IPS DF 6.9 (cell line): Measurements from ENCODE around the gene LGI2.

ENCODE experiments used
- DNase-seq: peaks from one replicate; pipeline ENCODE4 v3.0.0-alpha.2; 2013; ENCODE audit warnings: low read depth, low spot score
- H3K27ac ChIP-seq: one replicate; pipeline ENCODE4 v1.5.1; 2013; ENCODE audit warnings: low read length, control low read depth
- H3K27me3 ChIP-seq: 2 replicates; pipeline ENCODE4 v1.6.1; 2013; ENCODE audit warnings: mild to moderate bottlenecking, low read length; ENCODE audit not compliant: control insufficient read depth, insufficient read depth
- H3K36me3 ChIP-seq: 2 replicates; pipeline ENCODE4 v1.6.1; 2013; ENCODE audit warnings: low read length; ENCODE audit not compliant: control insufficient read depth, insufficient read depth
- H3K4me1 ChIP-seq: 2 replicates; pipeline ENCODE4 v1.6.1; 2013; ENCODE audit warnings: low read length; ENCODE audit not compliant: control insufficient read depth, insufficient read depth
- H3K4me3 ChIP-seq: 2 replicates; pipeline ENCODE4 v1.5.1; 2013; ENCODE audit warnings: mild to moderate bottlenecking, low read length
- H3K9me3 ChIP-seq: 2 replicates; pipeline ENCODE4 v1.6.1; 2013; ENCODE audit warnings: low read length, inconsistent platforms; ENCODE audit not compliant: control insufficient read depth, insufficient read depth
- WGBS: extraction: QIAGEN DNeasy Blood & Tissue Kit; methylation state at CpG from one replicate; pipeline ENCODE4 v1.1.7; 2013; ENCODE audit warnings: mixed read lengths, missing lambda C conversion rate; ENCODE audit not compliant: insufficient read length, insufficient coverage; 5-methylcytosine and 5-hydroxymethylcytosine counted together

LGI2 gene

GRCh38 chr4:24980064-24980690 is 50.6 kb downstream of the LGI2 start:
- peak; percentile 57 for DNase-seq
- Histone ChIP-seq H3K4me1 (no peaks in the 10 kb centered on the region), H3K27ac (no peak overlapping the region), H3K9me3 (no peaks in the 10 kb centered on the region), H3K36me3 (no peaks in the 10 kb centered on the region), H3K4me3 (no peak overlapping the region), H3K27me3 (no peaks in the 10 kb centered on the region)
- WGBS = no CpG with 5 or more reads among the region's 17 CpGs

DNA sequence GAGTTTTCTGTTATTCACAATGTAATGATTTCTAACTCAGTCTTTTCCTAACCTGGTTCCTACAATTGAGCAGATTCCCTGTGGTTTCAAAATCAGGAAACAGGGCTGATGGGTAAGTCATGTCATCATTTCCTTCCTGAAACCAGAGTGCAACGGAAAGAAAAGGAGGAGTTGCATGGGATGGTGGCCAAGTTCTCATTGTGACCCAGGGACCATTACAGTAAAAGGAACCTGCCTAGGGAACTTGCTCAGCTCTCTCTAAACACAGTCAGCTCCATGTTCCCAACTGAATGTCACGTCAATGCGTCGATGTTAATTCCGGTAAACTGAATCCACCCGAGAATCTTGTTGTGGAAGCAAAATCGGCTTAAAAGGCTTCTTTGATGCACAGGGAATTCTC is 51.2 kb downstream of the LGI2 start:
- no peak overlapping the region for H3K27ac ChIP-seq
- H3K27me3 ChIP-seq = no peaks in the 10 kb centered on the region
- no peaks in the 10 kb centered on the region for H3K36me3 ChIP-seq
- H3K4me1 ChIP-seq = no peaks in the 10 kb centered on the region
- WGBS = no CpG with 5 or more reads among the region's 7 CpGs
- no peak overlapping the region for H3K4me3 ChIP-seq
- no peaks in the 10 kb centered on the region for H3K9me3 ChIP-seq
- no peak for DNase-seq

- Histone ChIP-seq H3K4me3 (no peak overlapping the region), H3K36me3 (no peaks in the 10 kb centered on the region), H3K27me3 (no peaks in the 10 kb centered on the region), H3K27ac (no peak overlapping the region), H3K4me1 (no peaks in the 10 kb centered on the region), H3K9me3 (no peaks in the 10 kb centered on the region)
- no CpG with 5 or more reads among the region's 9 CpGs for WGBS
- DNase-seq = no peak
Measured at GRCh38 chr4:24978291-24979075, 52.3 kb downstream of the LGI2 start.

DNA sequence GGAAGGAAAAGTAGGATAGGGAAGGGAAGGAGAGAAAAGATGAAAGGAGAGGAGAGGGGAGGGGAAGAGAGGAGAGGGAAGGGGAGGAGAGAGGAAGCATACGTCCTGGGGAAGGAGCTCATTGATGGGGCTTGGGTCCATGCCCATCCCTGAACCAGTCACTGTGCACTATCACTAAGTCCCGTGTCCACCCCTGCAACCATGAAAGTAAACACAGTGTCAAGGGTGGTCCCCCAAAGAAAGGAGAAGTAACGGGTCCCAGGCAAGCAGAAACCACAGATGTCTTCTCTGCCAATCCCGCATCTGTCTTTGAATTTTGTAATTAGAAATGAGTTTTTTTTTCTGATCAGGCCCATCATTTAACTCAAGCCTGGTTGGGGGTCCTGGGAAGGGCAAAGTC is 55.2 kb downstream of the LGI2 start:
- no CpG with 5 or more reads among the region's 4 CpGs for WGBS
- Histone ChIP-seq H3K9me3 (no peaks in the 10 kb centered on the region), H3K27me3 (no peaks in the 10 kb centered on the region), H3K4me3 (no peak overlapping the region), H3K4me1 (no peaks in the 10 kb centered on the region), H3K27ac (no peak overlapping the region), H3K36me3 (no peaks in the 10 kb centered on the region)
- DNase-seq = no peak

DNA sequence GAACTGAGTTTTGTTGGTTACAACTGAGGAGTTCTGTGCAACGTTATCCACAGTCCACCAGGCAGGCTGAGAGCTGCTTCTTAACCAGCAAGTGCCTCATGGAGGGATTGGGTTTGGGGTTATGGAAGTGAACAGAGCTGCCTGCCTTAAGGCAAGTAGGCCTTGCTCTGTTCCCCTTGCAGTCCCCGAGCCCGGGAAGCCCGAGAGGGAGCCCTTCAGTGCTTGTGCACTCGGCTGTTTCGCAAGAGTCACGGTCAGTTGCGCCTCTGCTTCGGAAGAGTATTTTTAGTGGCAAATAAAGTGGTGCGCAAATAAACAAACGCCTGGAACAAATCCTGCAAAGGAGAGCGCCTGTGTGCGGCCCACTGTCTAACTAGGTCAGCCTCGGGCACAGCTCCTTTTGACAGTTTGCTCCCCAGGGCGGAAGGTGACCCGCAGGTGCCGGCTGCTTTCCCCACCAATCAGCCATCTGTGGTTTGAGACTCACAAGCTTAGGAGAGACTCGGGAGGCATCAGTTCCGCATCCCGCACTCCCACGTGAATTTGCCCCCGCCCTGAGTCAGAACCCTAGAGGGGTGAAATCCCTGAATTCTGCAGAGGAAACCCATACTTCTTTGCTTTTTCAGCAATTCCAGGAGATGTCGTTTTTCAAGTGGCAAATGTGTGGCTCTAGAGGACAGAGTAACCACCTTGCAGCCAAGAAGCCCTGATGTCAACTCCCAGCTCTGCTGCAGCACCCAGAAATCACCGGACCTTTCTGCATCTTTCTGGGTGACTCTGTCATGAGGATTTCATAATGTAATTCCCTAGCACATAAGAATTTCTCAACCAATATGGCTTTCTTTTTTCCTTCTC is 56.8 kb downstream of the LGI2 start:
- H3K4me3 ChIP-seq = no peak overlapping the region
- no peaks in the 10 kb centered on the region for H3K4me1 ChIP-seq
- no peaks in the 10 kb centered on the region for H3K36me3 ChIP-seq
- H3K27ac ChIP-seq = no peak overlapping the region
- no peaks in the 10 kb centered on the region for H3K27me3 ChIP-seq
- no peaks in the 10 kb centered on the region for H3K9me3 ChIP-seq
- no CpG with 5 or more reads among the region's 24 CpGs for WGBS
- no peak for DNase-seq

DNA sequence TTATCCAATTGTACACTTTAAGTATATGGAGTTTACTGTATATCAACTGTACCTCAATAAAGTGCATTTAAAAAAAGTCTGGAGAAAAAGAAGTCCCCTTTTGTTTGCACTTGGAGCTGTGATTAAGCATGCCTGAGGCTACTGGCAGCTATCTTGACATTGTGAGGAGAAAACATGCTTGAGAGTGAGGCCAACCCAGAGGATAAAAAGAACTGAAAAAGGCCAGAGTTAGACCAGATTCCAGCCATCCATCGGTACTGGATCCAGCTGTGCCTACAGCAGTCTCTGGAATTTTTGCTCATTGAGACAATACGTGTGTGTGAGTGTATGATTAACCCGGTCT is 57.4 kb downstream of the LGI2 start:
- no peaks in the 10 kb centered on the region for H3K27me3 ChIP-seq
- H3K4me3 ChIP-seq = no peak overlapping the region
- no peaks in the 10 kb centered on the region for H3K9me3 ChIP-seq
- no peaks in the 10 kb centered on the region for H3K4me1 ChIP-seq
- no peaks in the 10 kb centered on the region for H3K36me3 ChIP-seq
- no peak for DNase-seq
- WGBS = no CpG with 5 or more reads among the region's 3 CpGs
- H3K27ac ChIP-seq = no peak overlapping the region

DNA sequence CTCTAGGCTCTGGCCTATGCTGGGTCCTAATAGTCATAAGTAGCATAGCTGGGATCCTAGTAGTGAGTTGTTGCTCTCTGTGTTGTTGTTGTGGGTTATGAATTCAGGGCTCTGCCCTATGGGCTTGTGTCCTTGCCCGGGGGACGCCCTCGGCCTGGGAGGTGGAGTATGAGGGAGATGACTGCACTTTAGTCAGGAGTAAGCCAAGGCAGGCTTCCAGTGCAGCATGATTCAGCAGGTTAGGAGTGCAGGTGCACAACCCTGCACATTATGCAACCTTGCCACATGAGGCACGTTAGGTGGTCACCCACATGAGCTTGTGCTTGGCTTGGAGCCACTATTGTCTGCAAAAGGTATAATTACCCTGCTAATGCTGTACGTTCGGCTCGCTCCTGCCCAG is 59.6 kb downstream of the LGI2 start:
- Histone ChIP-seq H3K4me1 (no peaks in the 10 kb centered on the region), H3K27ac (no peak overlapping the region), H3K4me3 (no peak overlapping the region), H3K9me3 (peaks cover 1% of the 10 kb centered on the region), H3K36me3 (no peaks in the 10 kb centered on the region), H3K27me3 (no peaks in the 10 kb centered on the region)
- DNase-seq = no peak
- WGBS = no CpG with 5 or more reads among the region's 7 CpGs

DNA sequence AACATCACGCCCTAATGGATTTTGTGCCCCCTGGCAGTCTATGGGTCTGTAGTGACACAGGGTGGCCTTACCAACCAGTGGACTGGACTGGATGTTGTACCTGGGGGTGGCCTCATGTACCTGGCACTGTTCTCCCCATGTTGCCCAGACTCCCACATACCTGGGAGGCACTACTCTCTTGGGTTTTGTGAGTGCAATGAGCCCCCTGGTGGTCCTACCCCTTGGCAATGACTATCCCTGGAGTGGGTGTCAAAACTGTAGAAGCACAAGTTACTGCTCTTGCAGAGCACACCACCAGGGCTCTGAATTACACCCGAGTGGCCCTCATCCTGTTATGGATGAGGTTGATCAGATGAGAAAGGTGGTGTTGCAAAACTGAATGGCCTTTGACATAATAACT is 60.1 kb downstream of the LGI2 start:
- no peak for DNase-seq
- Histone ChIP-seq H3K4me3 (no peak overlapping the region), H3K27me3 (no peaks in the 10 kb centered on the region), H3K4me1 (no peaks in the 10 kb centered on the region), H3K27ac (no peak overlapping the region), H3K36me3 (no peaks in the 10 kb centered on the region), H3K9me3 (peaks cover 5% of the 10 kb centered on the region)
- no CpG with 5 or more reads among the region's 2 CpGs for WGBS

DNA sequence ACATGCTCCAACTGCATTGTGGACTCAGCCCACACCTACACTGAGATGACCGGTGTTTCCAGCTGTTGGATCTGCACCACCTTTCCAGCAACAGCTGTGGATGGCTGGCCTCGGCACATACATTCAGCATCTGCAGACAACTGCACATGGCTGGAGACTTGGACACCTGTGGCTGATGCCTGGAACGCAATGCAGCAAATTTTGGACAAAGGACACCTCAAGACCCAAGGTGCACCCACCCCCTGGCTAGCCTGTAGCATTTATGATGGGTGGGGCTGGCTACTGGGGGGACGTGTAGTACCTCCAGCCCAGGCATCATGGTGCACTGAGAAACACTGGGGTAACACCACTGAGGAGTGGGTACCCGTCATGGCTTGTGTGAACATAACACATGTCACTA is 60.6 kb downstream of the LGI2 start:
- no peak overlapping the region for H3K27ac ChIP-seq
- no CpG with 5 or more reads among the region's 5 CpGs for WGBS
- H3K27me3 ChIP-seq = no peaks in the 10 kb centered on the region
- DNase-seq = no peak
- H3K9me3 ChIP-seq = peaks cover 5% of the 10 kb centered on the region
- H3K4me1 ChIP-seq = no peaks in the 10 kb centered on the region
- no peaks in the 10 kb centered on the region for H3K36me3 ChIP-seq
- no peak overlapping the region for H3K4me3 ChIP-seq

- H3K27me3 ChIP-seq = no peaks in the 10 kb centered on the region
- no peak for DNase-seq
- H3K4me3 ChIP-seq = no peak overlapping the region
- no peaks in the 10 kb centered on the region for H3K36me3 ChIP-seq
- H3K4me1 ChIP-seq = no peaks in the 10 kb centered on the region
- peaks cover 5% of the 10 kb centered on the region for H3K9me3 ChIP-seq
- H3K27ac ChIP-seq = no peak overlapping the region
- no CpG with 5 or more reads among the region's 6 CpGs for WGBS
Measured at GRCh38 chr4:24969486-24969885, 61.3 kb downstream of the LGI2 start.
